HepG2 (cell line): Measurements from ENCODE around the gene SMARCA5.

ENCODE experiments used
- CTCF ChIP-seq: sonication (generic); formaldehyde crosslinking; IDR thresholded peaks from 2 replicates; pipeline ENCODE4 v1.5.0; 2020; ENCODE audit warnings: mild to moderate bottlenecking, missing genetic modification reagents, moderate library complexity
- ELF1 ChIP-seq: sonication (generic); formaldehyde crosslinking; IDR thresholded peaks from 2 replicates; pipeline ENCODE4 v1.4.0; 2020; ENCODE audit warnings: missing genetic modification reagents
- HMGXB4 ChIP-seq, 2 experiments: sonication (generic) in 1 of 2; formaldehyde crosslinking in 1 of 2; IDR thresholded peaks; 2 replicates each; pipeline versions ENCODE4 v1.4.0 to v1.6.1; 2018 to 2020; ENCODE audit warnings: missing genetic modification reagents in 2 of 2, borderline replicate concordance in 1 of 2, low read depth in 1 of 2, mild to moderate bottlenecking in 1 of 2, missing biosample characterization in 1 of 2
- STAT5B ChIP-seq: sonication (generic); formaldehyde crosslinking; IDR thresholded peaks from 2 replicates; pipeline ENCODE4 v1.4.0; 2020; ENCODE audit warnings: missing genetic modification reagents
- ZFX ChIP-seq: sonication (generic); formaldehyde crosslinking; IDR thresholded peaks from 2 replicates; pipeline ENCODE4 v1.4.0; 2020; ENCODE audit warnings: mild to moderate bottlenecking, low read depth, missing genetic modification reagents, moderate library complexity
- ZNF121 ChIP-seq: sonication (generic); formaldehyde crosslinking; IDR thresholded peaks from 2 replicates; pipeline ENCODE4 v1.5.0; 2020; ENCODE audit warnings: mild to moderate bottlenecking, missing genetic modification reagents
- ZNF3 ChIP-seq: IDR thresholded peaks from 2 replicates; pipeline ENCODE4 v1.7.0; 2017; ENCODE audit warnings: inconsistent platforms
- ZNF451 ChIP-seq: sonication (generic); formaldehyde crosslinking; IDR thresholded peaks from 2 replicates; pipeline ENCODE4 v1.5.0; 2020; ENCODE audit warnings: mild to moderate bottlenecking, missing genetic modification reagents
- ZNF644 ChIP-seq: IDR thresholded peaks from 2 replicates; pipeline ENCODE4 v1.6.1; 2016; ENCODE audit warnings: low read depth

- no peak for TF ChIP-seq ZNF121
- TF ChIP-seq ZFX (CRISPR knock-in tag) = no peak
- no peak for TF ChIP-seq CTCF (CRISPR knock-in tag)
- TF ChIP-seq ZNF451 (CRISPR knock-in tag) = no peak
- no peak for TF ChIP-seq STAT5B (CRISPR knock-in tag)
- no peak for TF ChIP-seq HMGXB4 (CRISPR knock-in tag; IDR thresholded peaks at IDR 0.05; ENCODE audit: borderline replicate concordance in 1 of 2, low read depth in 1 of 2)
- no peak for TF ChIP-seq ZNF3 (CRISPR knock-in tag)
- no peak for TF ChIP-seq ELF1
- no peak for TF ChIP-seq ZNF644 (CRISPR knock-in tag)
Observed at GRCh38 chr4:143586080-143586479, 72.6 kb downstream of the SMARCA5 start.
